SK-N-SH (cell line): Measurements from ENCODE around the gene NAV2. TPM values are rescaled to one million over a fixed set of nuclear protein-coding genes. Genes with fewer than 3 reads are reported as not detected.

Experiments used
- CTCF ChIA-PET: fragments of 300-600, 350-600 bp; formaldehyde crosslinking; extraction: SDS; loops from one replicate; lab custom pipeline; 2021; lab: Yijun Ruan, JAX
- POLR2A ChIA-PET: fragments of 350-600 bp; sonication (Branson Sonifier 250); formaldehyde crosslinking; extraction: SDS; loops from one replicate; lab custom pipeline; 2020; ENCODE audit warnings: antibody characterized with exemption, inconsistent platforms; lab: Yijun Ruan, JAX
- DNase-seq: peaks from one replicate; pipeline ENCODE4 v3.0.0; 2012
- H2AFZ ChIP-seq: fragments of 200-600 bp; sonication (generic); 2 replicates; pipeline ENCODE4 v1.8.1; 2016; ENCODE audit warnings: antibody characterized with exemption, mild to moderate bottlenecking, low read depth
- H3F3A ChIP-seq: fragments of 200-600 bp; sonication (generic); replicated peaks from 2 replicates; pipeline ENCODE3; 2016; ENCODE audit warnings: antibody characterized with exemption, mild to moderate bottlenecking; ENCODE audit not compliant: insufficient read depth
- H3K27ac ChIP-seq, 2 experiments: fragments of 200-500 bp in 1 of 2; fragments of 200-600 bp in 1 of 2; sonication (Bioruptor generic) in 1 of 2; sonication (generic), shearing (Covaris generic) in 1 of 2; 2 replicates each; pipeline versions ENCODE4 v1.5.1 to v1.6.1; 2014 to 2016; ENCODE audit warnings: low read depth in 2 of 2, inconsistent platforms in 1 of 2, low read length in 1 of 2, mild to moderate bottlenecking in 1 of 2, mixed read lengths in 1 of 2
- H3K27me3 ChIP-seq: fragments of 200-600 bp; sonication (generic), shearing (Covaris generic); 2 replicates; pipeline ENCODE4 v1.6.1; 2016; ENCODE audit warnings: mixed run types; ENCODE audit not compliant: insufficient read depth
- H3K36me3 ChIP-seq, 2 experiments: fragments of 200-500 bp in 1 of 2; fragments of 200-600 bp in 1 of 2; sonication (Bioruptor generic) in 1 of 2; sonication (generic) in 1 of 2; replicated peaks in 1 of 2; 2 replicates each; pipeline versions ENCODE3 to v1.5.1; 2014 to 2016; ENCODE audit warnings: low read length in 1 of 2, mild to moderate bottlenecking in 1 of 2; ENCODE audit not compliant: insufficient read depth in 2 of 2, control insufficient read depth in 1 of 2
- H3K4me1 ChIP-seq, 2 experiments: fragments of 200-500 bp in 1 of 2; fragments of 200-600 bp in 1 of 2; sonication (Bioruptor generic) in 1 of 2; sonication (generic), shearing (Covaris generic) in 1 of 2; 2 replicates each; pipeline versions ENCODE4 v1.5.1 to v1.6.1; 2014 to 2016; ENCODE audit warnings: low read depth in 1 of 2, low read length in 1 of 2, mixed run types in 1 of 2; ENCODE audit not compliant: insufficient read depth in 2 of 2, control insufficient read depth in 1 of 2
- H3K4me2 ChIP-seq: fragments of 200-600 bp; sonication (generic), shearing (Covaris generic); 2 replicates; pipeline ENCODE4 v1.6.1; 2017; ENCODE audit warnings: mixed run types
- H3K4me3 ChIP-seq, 2 experiments: fragments of 200-500 bp in 1 of 2; fragments of 200-600 bp in 1 of 2; sonication (Bioruptor generic) in 1 of 2; sonication (generic), shearing (Covaris generic) in 1 of 2; 2 replicates each; pipeline versions ENCODE4 v1.5.1 to v1.8.1; 2014 to 2016; ENCODE audit warnings: low read depth in 2 of 2, inconsistent platforms in 1 of 2, low read length in 1 of 2, mild to moderate bottlenecking in 1 of 2, mixed read lengths in 1 of 2, moderate library complexity in 1 of 2
- H3K79me2 ChIP-seq: fragments of 200-600 bp; sonication (generic); 2 replicates; pipeline ENCODE4 v1.8.1; 2017; ENCODE audit warnings: mild to moderate bottlenecking; ENCODE audit not compliant: insufficient read depth
- H3K9ac ChIP-seq: fragments of 200-600 bp; sonication (generic); 2 replicates; pipeline ENCODE4 v1.6.1; 2017; ENCODE audit warnings: mixed run types
- H3K9me2 ChIP-seq: fragments of 200-600 bp; sonication (generic); 2 replicates; pipeline ENCODE4 v1.6.1; 2017; ENCODE audit warnings: mixed run types
- H3K9me3 ChIP-seq: fragments of 200-600 bp; sonication (generic); 2 replicates; pipeline ENCODE4 v1.6.1; 2017; ENCODE audit warnings: mixed run types, mild to moderate bottlenecking, moderate library complexity
- H4K20me1 ChIP-seq: fragments of 200-600 bp; sonication (generic); 2 replicates; pipeline ENCODE4 v1.6.1; 2017; ENCODE audit warnings: mild to moderate bottlenecking, mixed run types; ENCODE audit not compliant: insufficient read depth
- CHD2 ChIP-seq: fragments of 150-350 bp; IDR thresholded peaks from 2 replicates; pipeline ENCODE4 v1.6.1; 2018; ENCODE audit warnings: low read length; ENCODE audit not compliant: partially characterized antibody
- ELF1 ChIP-seq: IDR thresholded peaks from 2 replicates; pipeline ENCODE4 v1.4.0; 2012
- EP300 ChIP-seq, 2 experiments: IDR thresholded peaks; 2 replicates each; pipeline versions ENCODE4 v1.4.0 to v1.6.1; 2012; ENCODE audit warnings: borderline replicate concordance in 1 of 2, low read depth in 1 of 2, low read length in 1 of 2
- EZH2phosphoT487 ChIP-seq: fragments of 200-600 bp; sonication (generic); IDR thresholded peaks from 2 replicates; pipeline ENCODE4 v1.6.1; 2017; ENCODE audit warnings: low read depth, mixed run types, mild to moderate bottlenecking, antibody characterized with exemption, moderate library complexity, borderline replicate concordance
- FOSL2 ChIP-seq: IDR thresholded peaks from 2 replicates; pipeline ENCODE4 v1.4.0; 2012; ENCODE audit warnings: low read depth, mild to moderate bottlenecking, moderate library complexity, borderline replicate concordance
- FOXJ3 ChIP-seq: sonication (generic); formaldehyde crosslinking; IDR thresholded peaks from 2 replicates; pipeline ENCODE4 v1.5.1; 2020; ENCODE audit warnings: mild to moderate bottlenecking, missing genetic modification reagents
- FOXM1 ChIP-seq: IDR thresholded peaks from 2 replicates; pipeline ENCODE4 v1.4.0; 2012; ENCODE audit warnings: low read depth, mild to moderate bottlenecking
- GATA2 ChIP-seq: sonication (generic); formaldehyde crosslinking; IDR thresholded peaks from 2 replicates; pipeline ENCODE4 v1.5.0; 2020; ENCODE audit warnings: mild to moderate bottlenecking, missing genetic modification reagents
- JUND ChIP-seq: IDR thresholded peaks from 2 replicates; pipeline ENCODE4 v1.4.0; 2012
- MAX ChIP-seq: IDR thresholded peaks from 2 replicates; pipeline ENCODE4 v1.4.0; 2012; ENCODE audit warnings: low read depth
- MEF2A ChIP-seq: IDR thresholded peaks from 2 replicates; pipeline ENCODE4 v1.4.0; 2012; ENCODE audit warnings: low read depth, borderline replicate concordance
- MXI1 ChIP-seq: IDR thresholded peaks from 2 replicates; pipeline ENCODE4 v1.6.1; 2012; ENCODE audit warnings: mild to moderate bottlenecking, low read depth, low read length, improper control_type of control experiment
- NFIC ChIP-seq: IDR thresholded peaks from 2 replicates; pipeline ENCODE4 v1.4.0; 2012; ENCODE audit warnings: borderline replicate concordance
- PBX3 ChIP-seq: IDR thresholded peaks from 2 replicates; pipeline ENCODE4; 2012
- POLR2AphosphoS5 ChIP-seq: IDR thresholded peaks from 2 replicates; pipeline ENCODE4 v1.6.1; 2012; ENCODE audit warnings: low read depth, low read length
- RAD21 ChIP-seq: IDR thresholded peaks from 2 replicates; pipeline ENCODE4 v1.6.1; 2012; ENCODE audit warnings: mild to moderate bottlenecking, low read length
- RCOR1 ChIP-seq: fragments of 150-350 bp; IDR thresholded peaks from 2 replicates; pipeline ENCODE4 v1.6.1; 2017; ENCODE audit warnings: antibody characterized with exemption, low read length
- RFX5 ChIP-seq: IDR thresholded peaks from 2 replicates; pipeline ENCODE4 v1.6.1; 2012; ENCODE audit warnings: mild to moderate bottlenecking, improper control_type of control experiment, low read length
- RXRA ChIP-seq: IDR thresholded peaks from 2 replicates; pipeline ENCODE4 v1.4.0; 2012; ENCODE audit warnings: low read depth, mild to moderate bottlenecking, borderline replicate concordance
- SIN3A ChIP-seq: IDR thresholded peaks from 2 replicates; pipeline ENCODE4 v1.6.1; 2012; ENCODE audit warnings: low read depth, mild to moderate bottlenecking, low read length, moderate library complexity, borderline replicate concordance
- SMC3 ChIP-seq: IDR thresholded peaks from 2 replicates; pipeline ENCODE4 v1.6.1; 2012; ENCODE audit warnings: low read depth, low read length, improper control_type of control experiment
- TAF1 ChIP-seq: IDR thresholded peaks from 2 replicates; pipeline ENCODE4 v1.6.1; 2012; ENCODE audit warnings: low read depth, mild to moderate bottlenecking, low read length, moderate library complexity, borderline replicate concordance
- TCF12 ChIP-seq: IDR thresholded peaks from 2 replicates; pipeline ENCODE4 v1.4.0; 2012
- TEAD4 ChIP-seq: IDR thresholded peaks from 2 replicates; pipeline ENCODE4 v1.4.0; 2012; ENCODE audit warnings: mild to moderate bottlenecking, borderline replicate concordance; ENCODE audit not compliant: insufficient read depth
- YY1 ChIP-seq: IDR thresholded peaks from 2 replicates; pipeline ENCODE4 v1.4.0; 2012; ENCODE audit warnings: low read depth, mild to moderate bottlenecking
- whole genome bisulfite sequencing: methylation state at CpG from one replicate; pipeline ENCODE4 v1.1.6; 2017; ENCODE audit warnings: low lambda C conversion rate; 5-methylcytosine and 5-hydroxymethylcytosine counted together
- polyA plus RNA-seq, 3 experiments: library from polyadenylated mRNA; depleted of rRNA; stranded (reverse); fragments of >200 nt; gene quantifications; 2 replicates each; pipeline ENCODE4 v1.2.3, GENCODE V29; 2012
- TF ChIP-seq, protein P1 (sequence below): IDR thresholded peaks from 2 replicates; pipeline ENCODE4 v1.4.0; 2012; ENCODE audit warnings: low read depth, borderline replicate concordance

Gene NAV2
- polyA plus RNA-seq, 1 of the 3 experiments (the other 2 are of a cell fraction): 26.2 TPM

GRCh38 chr11:19703211-19703610, 9.4 kb upstream of the NAV2 start:
- H4K20me1 ChIP-seq: peaks cover 5% of the 10 kb centered on the region; the same call in 1 of the 2 replicates
- no peaks in the 10 kb centered on the region for H3K27me3 ChIP-seq
- ChIA-PET POLR2A (interaction anchor here (1.0 to 1.6 kb wide), 4 partner anchors 9 to 139 kb away, joined by 3 to 5 read pairs (median 4); partner anchors contain the start of gene NAV2), CTCF (interaction anchor here (0.6 to 3.3 kb wide), 8 partner anchors 11 to 201 kb away, joined by 3 to 13 read pairs (median 4); no protein-coding TSS in a partner anchor)
- 58% methylated on average over 7 of the region's 7 CpGs for WGBS
- peak overlapping the region; percentile 48 to 97 for H3K27ac ChIP-seq
- no peaks in the 10 kb centered on the region for H3K9me2 ChIP-seq
- peak; percentile 73 for DNase-seq
- H3K79me2 ChIP-seq: peaks cover 42% of the 10 kb centered on the region
- H3F3A ChIP-seq: peaks cover 19% of the 10 kb centered on the region
- H3K4me2 ChIP-seq: peak overlapping the region; percentile 52; the same call in 1 of the 2 replicates
- no peak overlapping the region for H3K4me3 ChIP-seq
- no peaks in the 10 kb centered on the region for H3K9me3 ChIP-seq
- TF ChIP-seq PBX3: peak; percentile 72
- peak; percentile 38; the same call in 1 of the 2 replicates for TF ChIP-seq FOSL2
- TF ChIP-seq YY1: no peak
- no peak for TF ChIP-seq TAF1
- peak; percentile 77 for TF ChIP-seq RCOR1
- TF ChIP-seq GATA2 (CRISPR knock-in tag): peak; percentile 85
- peak; percentile 47 for TF ChIP-seq JUND
- TF ChIP-seq MAX: peak; percentile 57; the same call in 1 of the 2 replicates
- no peak; the same call in 1 of the 2 replicates for TF ChIP-seq SMC3
- peak; percentile 57; the same call in 1 of the 2 replicates for TF ChIP-seq RXRA
- no peak for TF ChIP-seq ELF1
- TF ChIP-seq TEAD4: 0 out of 2 replicates have a peak, but pooled peaks have one; percentile 24
- TF ChIP-seq NFIC: peak; percentile 22; the same call in 1 of the 2 replicates
- TF ChIP-seq, protein P1, sequence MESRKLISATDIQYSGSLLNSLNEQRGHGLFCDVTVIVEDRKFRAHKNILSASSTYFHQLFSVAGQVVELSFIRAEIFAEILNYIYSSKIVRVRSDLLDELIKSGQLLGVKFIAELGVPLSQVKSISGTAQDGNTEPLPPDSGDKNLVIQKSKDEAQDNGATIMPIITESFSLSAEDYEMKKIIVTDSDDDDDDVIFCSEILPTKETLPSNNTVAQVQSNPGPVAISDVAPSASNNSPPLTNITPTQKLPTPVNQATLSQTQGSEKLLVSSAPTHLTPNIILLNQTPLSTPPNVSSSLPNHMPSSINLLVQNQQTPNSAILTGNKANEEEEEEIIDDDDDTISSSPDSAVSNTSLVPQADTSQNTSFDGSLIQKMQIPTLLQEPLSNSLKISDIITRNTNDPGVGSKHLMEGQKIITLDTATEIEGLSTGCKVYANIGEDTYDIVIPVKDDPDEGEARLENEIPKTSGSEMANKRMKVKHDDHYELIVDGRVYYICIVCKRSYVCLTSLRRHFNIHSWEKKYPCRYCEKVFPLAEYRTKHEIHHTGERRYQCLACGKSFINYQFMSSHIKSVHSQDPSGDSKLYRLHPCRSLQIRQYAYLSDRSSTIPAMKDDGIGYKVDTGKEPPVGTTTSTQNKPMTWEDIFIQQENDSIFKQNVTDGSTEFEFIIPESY: no peak
- peak; percentile 89 for TF ChIP-seq TCF12
- no peak for TF ChIP-seq EZH2phosphoT487
- peak; percentile 70; the same call in 1 of the 2 replicates for TF ChIP-seq MXI1
- peak; percentile 61 for TF ChIP-seq CHD2
- 0 out of 2 replicates have a peak, but pooled peaks have one; percentile 44 for TF ChIP-seq SIN3A
- TF ChIP-seq EP300 (IDR thresholded peaks at IDR 0.05; ENCODE audit: borderline replicate concordance in 1 of 2, low read depth in 1 of 2, low read length in 1 of 2): peak; percentile 62 to 98; a peak in 3 of 4 replicates
- TF ChIP-seq FOXJ3 (CRISPR knock-in tag): peak; percentile 97
- TF ChIP-seq RFX5: no peak
- no peak for TF ChIP-seq MEF2A
- TF ChIP-seq RAD21: peak; percentile 34; the same call in 1 of the 2 replicates
- TF ChIP-seq FOXM1: no peak
- peak; percentile 59 for TF ChIP-seq POLR2AphosphoS5
- TF ChIP-seq, all 33 proteins: peak for 17
- Histone ChIP-seq H3K36me3 (peaks cover 0 to 10% of the 10 kb centered on the region in 2 experiments), H3K4me1 (peaks cover 31 to 52% of the 10 kb centered on the region in 2 experiments), H2AFZ (no peak overlapping the region), H3K9ac (no peak overlapping the region)
